GM12878 (cell line): ENCODE measurements around the gene SH3BP1. TPM values are rescaled to one million over a fixed set of nuclear protein-coding genes. Genes with fewer than 3 reads are reported as not detected.

Experiments
- ATAC-seq: fragments of 200-7000 bp; cut with Tn5 transposase; 3 replicates; pipeline ENCODE4 v1.9.1; 2020; ENCODE audit warnings: mild to moderate bottlenecking, moderate library complexity
- BruUV-seq: library from RNA; stranded (reverse); fragments of 400-500 nt; replicated peaks from 2 replicates; lab custom pipeline; 2021; lab: Mats Ljungman, UMichigan
- CTCF ChIA-PET: fragments of 300-600 bp; sonication (Branson Sonifier 250); formaldehyde crosslinking; extraction: SDS; loops from one replicate; lab custom pipeline; 2021; ENCODE audit warnings: inconsistent platforms; lab: Yijun Ruan, JAX
- POLR2A ChIA-PET: fragments of 350-600 bp; formaldehyde crosslinking; extraction: SDS; loops from one replicate; lab custom pipeline; 2021; ENCODE audit warnings: inconsistent platforms; lab: Charles Lee
- RAD21 ChIA-PET: fragments of 300-600 bp; sonication (Branson Sonifier 250); formaldehyde crosslinking; loops from one replicate; lab custom pipeline; 2023; ENCODE audit warnings: antibody characterized with exemption; ENCODE audit not compliant: unreplicated experiment; lab: Charles Lee
- SMC1A ChIA-PET: fragments of 300-600 bp; sonication (Branson Sonifier 250); formaldehyde crosslinking; loops from one replicate; lab custom pipeline; 2023; ENCODE audit not compliant: unreplicated experiment, uncharacterized antibody; lab: Charles Lee
- DNase-seq: peaks from one replicate; pipeline ENCODE4 v3.0.0-alpha.2; 2011; ENCODE audit warnings: low read depth, low spot score
- FAIRE-seq: peaks from 3 replicates; lab custom pipeline; 2011; peaks lifted over from hg19 to GRCh38; lab: Jason Lieb, UNC
- H2AFZ ChIP-seq: 2 replicates; pipeline ENCODE4 v1.6.0; 2011; ENCODE audit warnings: low read depth, low read length, control low read depth; ENCODE audit not compliant: control insufficient read depth
- H3K27ac ChIP-seq: 2 replicates; pipeline ENCODE4 v1.5.1; 2011; ENCODE audit warnings: control low read depth; ENCODE audit not compliant: control insufficient read depth, insufficient read depth
- H3K27me3 ChIP-seq, 2 experiments: replicated peaks in 1 of 2; 2 replicates each; pipeline versions ENCODE4 v1.6.0 to v1.6.1; 2011; ENCODE audit warnings: low read length in 1 of 2; ENCODE audit not compliant: control insufficient read depth in 2 of 2, insufficient read depth in 2 of 2
- H3K36me3 ChIP-seq, 2 experiments: 2 replicates each; pipeline ENCODE4 v1.5.1; 2011; ENCODE audit warnings: low read length in 1 of 2; ENCODE audit not compliant: control insufficient read depth in 2 of 2, insufficient read depth in 2 of 2
- H3K4me1 ChIP-seq: 2 replicates; pipeline ENCODE4 v1.6.1; 2011; ENCODE audit warnings: mild to moderate bottlenecking, low read length, moderate library complexity, mixed read lengths; ENCODE audit not compliant: control insufficient read depth, insufficient read depth
- H3K4me2 ChIP-seq: 2 replicates; pipeline ENCODE4 v1.6.0; 2011; ENCODE audit warnings: control low read depth; ENCODE audit not compliant: control insufficient read depth, insufficient read depth
- H3K4me3 ChIP-seq: fragments of 200-600 bp; sonication (generic); 2 replicates; pipeline ENCODE4 v1.5.1; 2016
- H3K79me2 ChIP-seq: 2 replicates; pipeline ENCODE4 v1.6.0; 2011; ENCODE audit warnings: low read length; ENCODE audit not compliant: control insufficient read depth, insufficient read depth
- H3K9ac ChIP-seq: 2 replicates; pipeline ENCODE4 v1.8.0; 2011; ENCODE audit warnings: low read length, control low read depth, mixed read lengths; ENCODE audit not compliant: control insufficient read depth, insufficient read depth
- H3K9me3 ChIP-seq: replicated peaks from 3 replicates; pipeline ENCODE4 v1.5.1; 2011; ENCODE audit warnings: mild to moderate bottlenecking, low read length; ENCODE audit not compliant: control insufficient read depth, insufficient read depth
- H4K20me1 ChIP-seq: 2 replicates; pipeline ENCODE4 v1.6.0; 2011; ENCODE audit not compliant: control insufficient read depth, insufficient read depth
- BCL11A ChIP-seq: IDR thresholded peaks from 2 replicates; pipeline ENCODE4 v1.6.1; 2011; ENCODE audit warnings: low read depth, low read length
- BMI1 ChIP-seq: fragments of 450-650 bp; IDR thresholded peaks from 2 replicates; pipeline ENCODE4 v1.6.1; 2016; ENCODE audit warnings: mild to moderate bottlenecking, moderate library complexity, borderline replicate concordance
- CREB1 ChIP-seq: IDR thresholded peaks from 2 replicates; pipeline ENCODE4 v1.6.1; 2012; ENCODE audit warnings: low read depth, mild to moderate bottlenecking, inconsistent platforms
- EGR1 ChIP-seq, 2 experiments: IDR thresholded peaks; 1 replicate in 1 of 2; 2 replicates in 1 of 2; pipeline ENCODE4 v1.6.1; 2011 to 2012; ENCODE audit warnings: low read depth in 2 of 2, low read length in 2 of 2, borderline replicate concordance in 1 of 2, mild to moderate bottlenecking in 1 of 2, moderate library complexity in 1 of 2
- EP300 ChIP-seq, 2 experiments: fragments of 150-350 bp in 1 of 2; IDR thresholded peaks; 2 replicates each; pipeline ENCODE4 v1.6.1; 2011 to 2012; ENCODE audit warnings: low read depth in 2 of 2, low read length in 2 of 2, borderline replicate concordance in 1 of 2, improper control_type of control experiment in 1 of 2, inconsistent platforms in 1 of 2; ENCODE audit not compliant: control insufficient read depth in 1 of 2
- MLLT1 ChIP-seq: fragments of 450-650 bp; IDR thresholded peaks from 2 replicates; pipeline ENCODE4 v1.6.1; 2016; ENCODE audit warnings: mild to moderate bottlenecking
- MXI1 ChIP-seq: fragments of 150-350 bp; IDR thresholded peaks from 2 replicates; pipeline ENCODE4 v1.6.1; 2011; ENCODE audit warnings: low read depth, mild to moderate bottlenecking, inconsistent platforms, low read length, improper control_type of control experiment
- NBN ChIP-seq: fragments of 450-650 bp; IDR thresholded peaks from 2 replicates; pipeline ENCODE4 v1.6.1; 2016
- NR2F1 ChIP-seq: fragments of 450-650 bp; conservative IDR thresholded peaks from 2 replicates; pipeline ENCODE4 v1.6.1; 2017; ENCODE audit warnings: mild to moderate bottlenecking
- PKNOX1 ChIP-seq: fragments of 450-650 bp; IDR thresholded peaks from 2 replicates; pipeline ENCODE4 v1.6.1; 2016; ENCODE audit warnings: mild to moderate bottlenecking
- POLR2A ChIP-seq: IDR thresholded peaks from 2 replicates; pipeline ENCODE4 v1.6.1; 2011; ENCODE audit warnings: low read depth, mild to moderate bottlenecking, low read length
- RFX5 ChIP-seq: IDR thresholded peaks from 2 replicates; pipeline ENCODE4 v1.6.1; 2011; ENCODE audit warnings: low read depth, low read length, improper control_type of control experiment
- SMARCA5 ChIP-seq: fragments of 450-650 bp; IDR thresholded peaks from 2 replicates; pipeline ENCODE4 v1.6.1; 2017; ENCODE audit warnings: mild to moderate bottlenecking
- TAF1 ChIP-seq: IDR thresholded peaks from 2 replicates; pipeline ENCODE4 v1.6.1; 2011; ENCODE audit warnings: mild to moderate bottlenecking, low read depth, low read length, borderline replicate concordance
- ZBED1 ChIP-seq: IDR thresholded peaks from 2 replicates; pipeline ENCODE4 v1.6.1; 2016; ENCODE audit warnings: borderline replicate concordance
- ZBTB40 ChIP-seq: fragments of 450-650 bp; IDR thresholded peaks from 2 replicates; pipeline ENCODE4 v1.6.1; 2016; ENCODE audit warnings: mild to moderate bottlenecking, moderate library complexity, borderline replicate concordance
- ZNF207 ChIP-seq: fragments of 450-650 bp; IDR thresholded peaks from 2 replicates; pipeline ENCODE4 v1.6.1; 2014; ENCODE audit warnings: antibody characterized with exemption, mild to moderate bottlenecking, borderline replicate concordance
- ZNF24 ChIP-seq: fragments of 450-650 bp; IDR thresholded peaks from 2 replicates; pipeline ENCODE4 v1.6.1; 2017; ENCODE audit warnings: antibody characterized with exemption, mild to moderate bottlenecking
- ZNF622 ChIP-seq: fragments of 450-650 bp; IDR thresholded peaks from 2 replicates; pipeline ENCODE4 v1.6.1; 2017; ENCODE audit warnings: mild to moderate bottlenecking, inconsistent platforms
- WGBS: methylation state at CpG from one replicate; pipeline ENCODE4 v1.1.6; 2016; ENCODE audit warnings: low lambda C conversion rate; ENCODE audit not compliant: insufficient replicate concordance, insufficient coverage; ENCODE audit errors: missing lambda C conversion rate; 5-methylcytosine and 5-hydroxymethylcytosine counted together
- in situ Hi-C: fragments of 300-500 bp; cut with MboI; formaldehyde crosslinking; loops from 9 replicates; pipeline ENCODE4 v1.14.3; 2018; ENCODE audit warnings: mixed read lengths
- intact Hi-C: fragments of 100-400 bp; cut with micrococcal nuclease; formaldehyde crosslinking; loops from one replicate; pipeline ENCODE4 v1.14.2; 2022; ENCODE audit not compliant: unreplicated experiment
- polyA plus RNA-seq, 11 experiments: library from polyadenylated mRNA; depleted of rRNA in 4 of 11; unstranded in 6 of 11; stranded (reverse) in 5 of 11; fragments of >200 nt; fragmentation: Nextera tagmentation in 4 of 11; fragmentation: Illumina TruSeq in 1 of 11; extraction: Ambion mirVana in 4 of 11; extraction: Trizol in 1 of 11; gene quantifications; 1 replicate in 1 of 11; 2 replicates in 10 of 11; pipeline versions ENCODE4 v1.2.1 to v1.2.3, GENCODE V29; 2011 to 2016; ENCODE audit warnings: inconsistent platforms in 2 of 11, missing spikeins in 2 of 11, low read depth in 1 of 11
- total RNA-seq, 4 experiments: library from RNA; depleted of rRNA in 3 of 4; stranded (reverse); fragments of >200 nt in 3 of 4; fragmentation: Illumina TruSeq in 1 of 4; extraction: Trizol in 1 of 4; gene quantifications; 2 replicates each; pipeline versions ENCODE4 v1.2.1 to v1.2.3, GENCODE V29; 2013 to 2021

SH3BP1 gene
- total and polyA plus RNA-seq, 10 of the 15 experiments (the other 5 are each of a cell fraction or from before 2014, with no cell fraction given) = 0.29 to 70.5 (median 22.5) TPM

- TF ChIP-seq ZNF24 (no peak), SMARCA5 (no peak), NBN (no peak), BMI1 (no peak), MXI1 (no peak), ZNF207 (no peak), EP300 (IDR thresholded peaks at IDR 0.05; ENCODE audit: borderline replicate concordance in 1 of 2, control insufficient read depth in 1 of 2, low read depth in 2 of 2, low read length in 2 of 2) (no peak), ZNF622 (no peak), PKNOX1 (no peak), MLLT1 (no peak), RFX5 (no peak), ZBTB40 (no peak), EGR1 (IDR thresholded peaks at IDR 0.05; ENCODE audit: borderline replicate concordance in 1 of 2, low read depth in 2 of 2, low read length in 2 of 2) (no peak), BCL11A (no peak), POLR2A (no peak), ZBED1 (no peak), CREB1 (no peak), NR2F1 (no peak), TAF1 (no peak)
- RAD21 ChIA-PET = interaction anchor here (1.8 kb wide), 1 partner anchor 9 kb away, joined by 10 read pairs; the partner anchor contains the start of gene GGA1
- intact Hi-C loops = no loop called here
These were observed 22.0 kb upstream of the SH3BP1 start for GRCh38 chr22:37617431-37617830.

More at GRCh38 chr22:37617431-37617830, 22.0 kb upstream of the SH3BP1 start:
- POLR2A ChIA-PET = interaction anchor here (0.9 to 1.2 kb wide), 2 partner anchors 9 to 10 kb away, joined by 3 to 4 read pairs; no protein-coding TSS in a partner anchor
- H4K20me1 ChIP-seq = no peaks in the 10 kb centered on the region
- no peak overlapping the region for H3K4me2 ChIP-seq
- H3K9ac ChIP-seq = no peak overlapping the region
- peaks cover 13 to 24% of the 10 kb centered on the region in 2 experiments for H3K36me3 ChIP-seq
- H3K79me2 ChIP-seq = peaks cover 4% of the 10 kb centered on the region
- no peaks in the 10 kb centered on the region for H3K9me3 ChIP-seq
- ATAC-seq = no peak
- H3K4me3 ChIP-seq = no peak overlapping the region
- no peak for DNase-seq
- H3K27ac ChIP-seq = no peak overlapping the region
- SMC1A ChIA-PET = interaction anchor here (1.0 kb wide), 1 partner anchor 9 kb away, joined by 5 read pairs; no protein-coding TSS in a partner anchor
- H2AFZ ChIP-seq = no peak overlapping the region
- H3K27me3 ChIP-seq = no peaks in the 10 kb centered on the region
- no TSS peak for BruUV-seq
- CTCF ChIA-PET = interaction anchor here (1.0 to 14.9 kb wide), 6 partner anchors 9 to 63 kb away, joined by 4 to 275 read pairs (median 6); partner anchors contain the start of genes GGA1, LGALS1, NOL12 and SH3BP1
- in situ Hi-C loops = no loop called here
- no peak for FAIRE-seq
- 73% methylated on average over 1 of the region's 1 CpG for WGBS
- peaks cover 6% of the 10 kb centered on the region for H3K4me1 ChIP-seq
